HepG2 (cell line): ENCODE results near the gene PDIA4. TPM values are rescaled to one million over a fixed set of nuclear protein-coding genes. Genes with fewer than 3 reads are reported as not detected.

Source experiments
- ATF7 ChIP-seq, 2 experiments: fragments of 450-650 bp in 1 of 2; sonication (generic) in 1 of 2; formaldehyde crosslinking in 1 of 2; IDR thresholded peaks; 2 replicates each; pipeline versions ENCODE4 v1.4.0 to v1.6.1; 2016 to 2020; ENCODE audit warnings: antibody characterized with exemption in 1 of 2, mild to moderate bottlenecking in 1 of 2, missing genetic modification reagents in 1 of 2
- CBFB ChIP-seq: sonication (generic); formaldehyde crosslinking; IDR thresholded peaks from 2 replicates; pipeline ENCODE4 v1.4.0; 2020; ENCODE audit warnings: missing genetic modification reagents
- CEBPG ChIP-seq: IDR thresholded peaks from 2 replicates; pipeline ENCODE4 v1.6.1; 2016
- CSRNP1 ChIP-seq: sonication (generic); formaldehyde crosslinking; IDR thresholded peaks from 2 replicates; pipeline ENCODE4 v1.8.1; 2023; ENCODE audit warnings: mild to moderate bottlenecking, missing genetic modification reagents
- ELK4 ChIP-seq: sonication (generic); formaldehyde crosslinking; IDR thresholded peaks from 2 replicates; pipeline ENCODE4 v1.9.0; 2021; ENCODE audit warnings: missing genetic modification reagents, borderline replicate concordance
- KMT2B ChIP-seq: IDR thresholded peaks from 2 replicates; pipeline ENCODE4 v1.6.1; 2016; ENCODE audit warnings: missing genetic modification reagents, missing compliant biosample characterization
- MXD3 ChIP-seq: IDR thresholded peaks from 2 replicates; pipeline ENCODE4 v1.6.1; 2016; ENCODE audit warnings: mild to moderate bottlenecking, missing biosample characterization, missing genetic modification reagents
- PAWR ChIP-seq: sonication (generic); formaldehyde crosslinking; IDR thresholded peaks from 2 replicates; pipeline ENCODE4 v1.4.0; 2020; ENCODE audit warnings: missing genetic modification reagents, mild to moderate bottlenecking, borderline replicate concordance
- PRDM10 ChIP-seq: sonication (generic); formaldehyde crosslinking; IDR thresholded peaks from 2 replicates; pipeline ENCODE4 v1.4.0; 2020; ENCODE audit warnings: low read depth, missing genetic modification reagents
- RAD51 ChIP-seq: fragments of 450-650 bp; IDR thresholded peaks from 2 replicates; pipeline ENCODE4 v1.6.1; 2016; ENCODE audit warnings: borderline replicate concordance
- RCOR2 ChIP-seq: IDR thresholded peaks from 2 replicates; pipeline ENCODE4 v1.6.1; 2016; ENCODE audit warnings: missing biosample characterization, missing genetic modification reagents
- SATB2 ChIP-seq: sonication (generic); formaldehyde crosslinking; IDR thresholded peaks from 2 replicates; pipeline ENCODE4 v1.5.0; 2020; ENCODE audit warnings: missing genetic modification reagents
- ZBTB25 ChIP-seq: IDR thresholded peaks from 2 replicates; pipeline ENCODE4 v1.6.1; 2018; ENCODE audit warnings: missing genetic modification reagents
- ZBTB38 ChIP-seq: sonication (generic); formaldehyde crosslinking; IDR thresholded peaks from 2 replicates; pipeline ENCODE4 v1.5.1; 2020; ENCODE audit warnings: mild to moderate bottlenecking, missing genetic modification reagents
- ZNF317 ChIP-seq: sonication (generic); formaldehyde crosslinking; IDR thresholded peaks from 2 replicates; pipeline ENCODE4 v1.5.0; 2020; ENCODE audit warnings: mild to moderate bottlenecking, missing genetic modification reagents
- ZNF337 ChIP-seq: sonication (generic); formaldehyde crosslinking; IDR thresholded peaks from 2 replicates; pipeline ENCODE4 v1.5.1; 2020; ENCODE audit warnings: missing genetic modification reagents, low read depth, mild to moderate bottlenecking, borderline replicate concordance
- ZNF441 ChIP-seq: sonication (generic); formaldehyde crosslinking; IDR thresholded peaks from 2 replicates; pipeline ENCODE4 v1.7.0; 2021; ENCODE audit warnings: missing genetic modification reagents, borderline replicate concordance
- ZNF841 ChIP-seq: sonication (generic); formaldehyde crosslinking; IDR thresholded peaks from 2 replicates; pipeline ENCODE4 v1.8.1; 2023; ENCODE audit warnings: missing genetic modification reagents, borderline replicate concordance
- polyA plus RNA-seq, 8 experiments: library from polyadenylated mRNA; depleted of rRNA in 3 of 8; stranded (reverse) in 7 of 8; unstranded in 1 of 8; fragments of >200 nt; fragmentation: Illumina TruSeq in 4 of 8; extraction: Trizol in 4 of 8; gene quantifications; 2 replicates each; pipeline versions ENCODE4 v1.2.1 to v1.2.3, GENCODE V29; 2011 to 2016; ENCODE audit warnings: low read depth in 4 of 8, missing spikeins in 1 of 8, mixed read lengths in 1 of 8; ENCODE audit not compliant: insufficient read depth in 1 of 8
- total RNA-seq, 5 experiments: library from RNA; depleted of rRNA; stranded (reverse); fragments of >200 nt; fragmentation: Illumina TruSeq; extraction: Trizol; gene quantifications; 2 replicates each; pipeline ENCODE4 v1.2.3, GENCODE V29; 2016; ENCODE audit warnings: low read depth in 1 of 5

The PDIA4 gene
- total and polyA plus RNA-seq, 2 of the 13 experiments (the other 11 are each of a cell fraction or from before 2014, with no cell fraction given), result 278 to 402 TPM

- peak; percentile 41; the same call in 1 of the 2 replicates for TF ChIP-seq ELK4
- TF ChIP-seq ZNF337 (CRISPR knock-in tag), result 0 out of 2 replicates have a peak, but pooled peaks have one; percentile 36
- TF ChIP-seq PAWR (CRISPR knock-in tag), result no peak
- peak; percentile 58; the same call in 1 of the 2 replicates for TF ChIP-seq MXD3 (CRISPR knock-in tag)
- TF ChIP-seq PRDM10, result no peak; the same call in 1 of the 2 replicates
- no peak for TF ChIP-seq RAD51
- no peak for TF ChIP-seq CEBPG (CRISPR knock-in tag)
- TF ChIP-seq ZNF441, result peak; percentile 51
- no peak for TF ChIP-seq RCOR2 (CRISPR knock-in tag)
- no peak for TF ChIP-seq ZNF841
- TF ChIP-seq ZBTB25 (CRISPR knock-in tag), result peak; percentile 86
- TF ChIP-seq ATF7 (IDR thresholded peaks at IDR 0.05), result no peak
- 0 out of 2 replicates have a peak, but pooled peaks have one; percentile 35 for TF ChIP-seq ATF7 (CRISPR knock-in tag; IDR thresholded peaks at IDR 0.05)
- TF ChIP-seq CBFB, result 0 out of 2 replicates have a peak, but pooled peaks have one; percentile 15
- TF ChIP-seq ZBTB38 (CRISPR knock-in tag), result 0 out of 2 replicates have a peak, but pooled peaks have one; percentile 18
- peak; percentile 96 for TF ChIP-seq CSRNP1 (CRISPR knock-in tag)
- TF ChIP-seq KMT2B, result peak; percentile 77
- peak; percentile 8; the same call in 1 of the 2 replicates for TF ChIP-seq ZNF317 (CRISPR knock-in tag)
- TF ChIP-seq SATB2 (CRISPR knock-in tag), result 0 out of 2 replicates have a peak, but pooled peaks have one; percentile 56
These were observed at the start of gene PDIA4 (continued) for GRCh38 chr7:149028346-149029109.
